Suprapubic skin (tissue), 4 donors: ENCODE results near the gene DUOX1.

ENCODE experiments used
- POLR2A ChIP-seq, 2 donors: fragments of 450-650 bp; IDR thresholded peaks; one replicate each; pipeline ENCODE4 v1.6.1; 2017; ENCODE audit warnings: antibody characterized with exemption in 2 of 2, mild to moderate bottlenecking in 2 of 2, moderate library complexity in 2 of 2
- POLR2AphosphoS5 ChIP-seq, 3 donors: sonication (generic); formaldehyde crosslinking; IDR thresholded peaks; one replicate each; pipeline ENCODE4 v1.6.1; 2017; ENCODE audit warnings: antibody characterized with exemption in 3 of 3
- TF ChIP-seq, protein P1 (sequence below), 2 donors: fragments of 200-600 bp in 1 of 2; fragments of 450-650 bp in 1 of 2; sonication (generic) in 1 of 2; IDR thresholded peaks; one replicate each; pipeline ENCODE4 v1.5.1; 2016 to 2019; ENCODE audit warnings: antibody characterized with exemption in 2 of 2, mild to moderate bottlenecking in 1 of 2, moderate library complexity in 1 of 2

DNA sequence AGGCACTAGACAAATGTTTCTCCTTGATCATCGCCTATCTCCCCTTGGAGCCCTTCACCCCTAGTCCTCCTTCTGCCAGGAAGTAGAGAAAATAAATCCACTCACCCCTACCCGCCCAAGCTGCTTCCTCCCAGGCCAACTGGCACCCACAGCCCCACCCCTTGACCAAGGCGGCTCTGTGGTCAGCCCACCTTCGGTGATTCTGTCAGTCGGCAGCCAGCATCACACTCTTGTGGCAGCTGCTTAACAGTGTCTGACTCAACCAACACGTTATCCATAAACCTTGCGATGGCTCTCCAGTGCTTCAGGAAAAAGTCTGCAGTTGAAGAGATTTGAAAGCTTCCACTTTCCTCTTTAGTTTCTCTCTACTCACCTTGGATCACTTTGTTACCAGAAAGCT is 50.4 kb downstream of the DUOX1 start:
- TF ChIP-seq POLR2A (IDR thresholded peaks at IDR 0.05) = no peak
- TF ChIP-seq, protein P1, sequence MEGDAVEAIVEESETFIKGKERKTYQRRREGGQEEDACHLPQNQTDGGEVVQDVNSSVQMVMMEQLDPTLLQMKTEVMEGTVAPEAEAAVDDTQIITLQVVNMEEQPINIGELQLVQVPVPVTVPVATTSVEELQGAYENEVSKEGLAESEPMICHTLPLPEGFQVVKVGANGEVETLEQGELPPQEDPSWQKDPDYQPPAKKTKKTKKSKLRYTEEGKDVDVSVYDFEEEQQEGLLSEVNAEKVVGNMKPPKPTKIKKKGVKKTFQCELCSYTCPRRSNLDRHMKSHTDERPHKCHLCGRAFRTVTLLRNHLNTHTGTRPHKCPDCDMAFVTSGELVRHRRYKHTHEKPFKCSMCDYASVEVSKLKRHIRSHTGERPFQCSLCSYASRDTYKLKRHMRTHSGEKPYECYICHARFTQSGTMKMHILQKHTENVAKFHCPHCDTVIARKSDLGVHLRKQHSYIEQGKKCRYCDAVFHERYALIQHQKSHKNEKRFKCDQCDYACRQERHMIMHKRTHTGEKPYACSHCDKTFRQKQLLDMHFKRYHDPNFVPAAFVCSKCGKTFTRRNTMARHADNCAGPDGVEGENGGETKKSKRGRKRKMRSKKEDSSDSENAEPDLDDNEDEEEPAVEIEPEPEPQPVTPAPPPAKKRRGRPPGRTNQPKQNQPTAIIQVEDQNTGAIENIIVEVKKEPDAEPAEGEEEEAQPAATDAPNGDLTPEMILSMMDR (IDR thresholded peaks at IDR 0.05) = no peak
- TF ChIP-seq POLR2AphosphoS5 (IDR thresholded peaks at IDR 0.05) = no peak
